ENCODE measurements around the gene KCNB1.

Gene KCNB1

DNA sequence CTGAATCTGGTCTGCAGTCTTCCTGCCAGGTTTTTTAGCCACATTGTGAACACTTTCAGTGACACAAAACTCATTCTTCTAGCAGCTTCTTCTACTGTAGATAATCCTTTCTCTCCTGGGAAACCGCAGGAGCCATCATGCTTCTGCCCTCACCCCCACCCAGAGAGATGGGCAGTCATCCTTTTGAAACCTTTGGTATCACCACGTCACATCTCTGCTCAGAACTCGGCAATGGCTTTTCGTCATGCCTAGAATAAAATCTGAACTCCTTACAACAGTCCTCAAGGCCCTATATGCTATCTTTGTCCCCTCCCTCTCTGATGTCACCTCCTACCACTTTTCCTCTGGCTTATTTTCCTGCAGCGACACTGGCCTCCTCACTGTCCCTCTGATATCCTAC, 158.2 kb downstream of the KCNB1 start:
- no peak overlapping the region for H4K8ac ChIP-seq (ENCODE audit: low read length)
- no peaks in the 10 kb centered on the region for H3K36me3 ChIP-seq (ENCODE audit: control insufficient read depth in 1 of 2, insufficient read depth in 2 of 2, low read depth in 1 of 2, low read length in 2 of 2)
- no peak overlapping the region for H2BK15ac ChIP-seq (ENCODE audit: low read depth, poor library complexity, severe bottlenecking)
- no peak overlapping the region for H3K14ac ChIP-seq (ENCODE audit: low read length in 2 of 2)
- no peak overlapping the region for H3K4me2 ChIP-seq (ENCODE audit: low read length, poor library complexity, severe bottlenecking)
- peak overlapping the region; percentile 38 for H3K9ac ChIP-seq (ENCODE audit: low read length)
- no peaks in the 10 kb centered on the region for H3K9me3 ChIP-seq (ENCODE audit: control insufficient read depth, low read length)
- no peak for DNase-seq
- H2BK120ac ChIP-seq (ENCODE audit: low read depth, low read length) = no peak overlapping the region
- H2AK5ac ChIP-seq (ENCODE audit: low read length, severe bottlenecking) = no peak overlapping the region
- H2AFZ ChIP-seq (ENCODE audit: low read depth, low read length) = no peak overlapping the region
- no peak overlapping the region for H3K27ac ChIP-seq (ENCODE audit: low read length, poor library complexity, severe bottlenecking)
- no peak overlapping the region for H3K23ac ChIP-seq (ENCODE audit: low read length in 2 of 2)
- no peak overlapping the region for H2BK5ac ChIP-seq (ENCODE audit: low read depth, low read length, poor library complexity, severe bottlenecking)
- H4K91ac ChIP-seq (ENCODE audit: low read length) = no peak overlapping the region
- no peak overlapping the region for H3K4ac ChIP-seq (ENCODE audit: low read depth in 1 of 2, low read length in 2 of 2)
- peaks cover 52 to 54% of the 10 kb centered on the region in 2 experiments for H3K27me3 ChIP-seq (ENCODE audit: control insufficient read depth in 1 of 2, insufficient read depth in 1 of 2, low read length in 2 of 2)
- H3K18ac ChIP-seq (ENCODE audit: low read depth in 1 of 2, low read length in 2 of 2) = no peak overlapping the region
- WGBS = 85% methylated on average over 5 of the region's 5 CpGs
- H3K4me3 ChIP-seq (ENCODE audit: insufficient read depth in 1 of 2, low read depth in 1 of 2, low read length in 2 of 2) = no peak overlapping the region
- peaks cover 1% of the 10 kb centered on the region for H3K4me1 ChIP-seq (ENCODE audit: control insufficient read depth, insufficient read depth, low read depth, low read length)
- H3K79me1 ChIP-seq (replicated peaks; ENCODE audit: low read length, poor library complexity, severe bottlenecking) = no peaks in the 10 kb centered on the region
- H2BK12ac ChIP-seq (ENCODE audit: low read length in 2 of 2) = no peak overlapping the region

- Histone ChIP-seq H2AK5ac (ENCODE audit: low read length, severe bottlenecking) (no peak overlapping the region), H3K79me1 (replicated peaks; ENCODE audit: low read length, poor library complexity, severe bottlenecking) (no peaks in the 10 kb centered on the region), H3K14ac (ENCODE audit: low read length in 2 of 2) (no peak overlapping the region), H3K18ac (ENCODE audit: low read depth in 1 of 2, low read length in 2 of 2) (peak overlapping the region in 1 of 2 experiments; percentile 28), H3K36me3 (ENCODE audit: control insufficient read depth in 1 of 2, insufficient read depth in 2 of 2, low read depth in 1 of 2, low read length in 2 of 2) (no peaks in the 10 kb centered on the region), H3K4me2 (ENCODE audit: low read length, poor library complexity, severe bottlenecking) (no peak overlapping the region), H2BK120ac (ENCODE audit: low read depth, low read length) (no peak overlapping the region), H3K23ac (ENCODE audit: low read length in 2 of 2) (no peak overlapping the region), H3K4me1 (ENCODE audit: control insufficient read depth, insufficient read depth, low read depth, low read length) (peaks cover 4% of the 10 kb centered on the region), H4K91ac (ENCODE audit: low read length) (peak overlapping the region; percentile 34), H4K8ac (ENCODE audit: low read length) (peak overlapping the region; percentile 80), H2BK12ac (ENCODE audit: low read length in 2 of 2) (no peak overlapping the region), H2AFZ (ENCODE audit: low read depth, low read length) (peak overlapping the region; percentile 11), H3K27me3 (ENCODE audit: control insufficient read depth in 1 of 2, insufficient read depth in 1 of 2, low read length in 2 of 2) (peaks cover 52 to 54% of the 10 kb centered on the region in 2 experiments), H3K4ac (ENCODE audit: low read depth in 1 of 2, low read length in 2 of 2) (no peak overlapping the region), H3K4me3 (ENCODE audit: insufficient read depth in 1 of 2, low read depth in 1 of 2, low read length in 2 of 2) (no peak overlapping the region), H3K27ac (ENCODE audit: low read length, poor library complexity, severe bottlenecking) (no peak overlapping the region), H3K9ac (ENCODE audit: low read length) (peak overlapping the region; percentile 56), H2BK5ac (ENCODE audit: low read depth, low read length, poor library complexity, severe bottlenecking) (no peak overlapping the region), H3K9me3 (ENCODE audit: control insufficient read depth, low read length) (no peaks in the 10 kb centered on the region), H2BK15ac (ENCODE audit: low read depth, poor library complexity, severe bottlenecking) (no peak overlapping the region)
- 77% methylated on average over 9 of the region's 9 CpGs for WGBS
- peak; percentile 74 for DNase-seq
These were observed 158.7 kb downstream of the KCNB1 start for GRCh38 chr20:49323622-49324238.

DNA sequence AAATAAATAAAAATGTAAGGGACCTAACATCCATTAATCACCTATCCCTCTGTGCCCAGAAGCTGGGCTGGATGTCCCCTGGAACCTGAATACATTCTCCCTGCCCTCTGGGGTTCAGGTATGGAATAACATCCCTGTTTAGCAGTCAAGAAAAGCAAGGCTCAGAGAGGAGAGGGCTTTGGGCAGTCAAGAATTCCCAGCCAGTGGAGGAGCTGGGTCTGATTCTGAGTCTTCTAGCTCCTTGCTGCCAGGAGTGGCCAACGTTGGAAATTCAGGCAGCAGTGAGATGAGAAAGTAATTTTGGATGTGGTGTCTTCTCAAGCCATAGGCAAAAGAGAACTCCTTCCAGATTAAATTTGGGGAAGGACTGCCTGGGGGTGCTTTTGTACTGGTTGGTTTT, 162.0 kb downstream of the KCNB1 start:
- no peak overlapping the region for H2BK15ac ChIP-seq (ENCODE audit: low read depth, poor library complexity, severe bottlenecking)
- H3K27ac ChIP-seq (ENCODE audit: low read length, poor library complexity, severe bottlenecking) = no peak overlapping the region
- H2BK12ac ChIP-seq (ENCODE audit: low read length in 2 of 2) = no peak overlapping the region
- H3K4me2 ChIP-seq (ENCODE audit: low read length, poor library complexity, severe bottlenecking) = no peak overlapping the region
- H3K4me3 ChIP-seq (ENCODE audit: insufficient read depth in 1 of 2, low read depth in 1 of 2, low read length in 2 of 2) = no peak overlapping the region
- H4K8ac ChIP-seq (ENCODE audit: low read length) = no peak overlapping the region
- no peaks in the 10 kb centered on the region for H3K36me3 ChIP-seq (ENCODE audit: control insufficient read depth in 1 of 2, insufficient read depth in 2 of 2, low read depth in 1 of 2, low read length in 2 of 2)
- no peak overlapping the region for H4K91ac ChIP-seq (ENCODE audit: low read length)
- H3K27me3 ChIP-seq (ENCODE audit: control insufficient read depth in 1 of 2, insufficient read depth in 1 of 2, low read length in 2 of 2) = peaks cover 64 to 71% of the 10 kb centered on the region in 2 experiments
- H2BK5ac ChIP-seq (ENCODE audit: low read depth, low read length, poor library complexity, severe bottlenecking) = no peak overlapping the region
- H2AFZ ChIP-seq (ENCODE audit: low read depth, low read length) = no peak overlapping the region
- no peak overlapping the region for H3K9ac ChIP-seq (ENCODE audit: low read length)
- no peak overlapping the region for H2BK120ac ChIP-seq (ENCODE audit: low read depth, low read length)
- no peak overlapping the region for H2AK5ac ChIP-seq (ENCODE audit: low read length, severe bottlenecking)
- no peak overlapping the region for H3K23ac ChIP-seq (ENCODE audit: low read length in 2 of 2)
- H3K18ac ChIP-seq (ENCODE audit: low read depth in 1 of 2, low read length in 2 of 2) = no peak overlapping the region
- H3K14ac ChIP-seq (ENCODE audit: low read length in 2 of 2) = no peak overlapping the region
- H3K9me3 ChIP-seq (ENCODE audit: control insufficient read depth, low read length) = no peaks in the 10 kb centered on the region
- 0% methylated on average over 1 of the region's 1 CpG for WGBS
- peak; percentile 62 for DNase-seq
- no peak overlapping the region for H3K4ac ChIP-seq (ENCODE audit: low read depth in 1 of 2, low read length in 2 of 2)
- H3K79me1 ChIP-seq (replicated peaks; ENCODE audit: low read length, poor library complexity, severe bottlenecking) = no peaks in the 10 kb centered on the region
- H3K4me1 ChIP-seq (ENCODE audit: control insufficient read depth, insufficient read depth, low read depth, low read length) = peaks cover 12% of the 10 kb centered on the region

GRCh38 chr20:49319208-49319809, 163.2 kb downstream of the KCNB1 start:
- Histone ChIP-seq H3K36me3 (ENCODE audit: control insufficient read depth in 1 of 2, insufficient read depth in 2 of 2, low read depth in 1 of 2, low read length in 2 of 2) (no peaks in the 10 kb centered on the region), H4K91ac (ENCODE audit: low read length) (no peak overlapping the region), H3K23ac (ENCODE audit: low read length in 2 of 2) (peak overlapping the region in 1 of 2 experiments; percentile 35), H3K14ac (ENCODE audit: low read length in 2 of 2) (no peak overlapping the region), H3K79me1 (replicated peaks; ENCODE audit: low read length, poor library complexity, severe bottlenecking) (no peaks in the 10 kb centered on the region), H2AFZ (ENCODE audit: low read depth, low read length) (no peak overlapping the region), H3K27ac (ENCODE audit: low read length, poor library complexity, severe bottlenecking) (no peak overlapping the region), H3K18ac (ENCODE audit: low read depth in 1 of 2, low read length in 2 of 2) (no peak overlapping the region), H2BK5ac (ENCODE audit: low read depth, low read length, poor library complexity, severe bottlenecking) (no peak overlapping the region), H2BK12ac (ENCODE audit: low read length in 2 of 2) (no peak overlapping the region), H4K8ac (ENCODE audit: low read length) (no peak overlapping the region), H3K9me3 (ENCODE audit: control insufficient read depth, low read length) (no peaks in the 10 kb centered on the region), H3K4ac (ENCODE audit: low read depth in 1 of 2, low read length in 2 of 2) (no peak overlapping the region), H2BK15ac (ENCODE audit: low read depth, poor library complexity, severe bottlenecking) (no peak overlapping the region), H3K4me3 (ENCODE audit: insufficient read depth in 1 of 2, low read depth in 1 of 2, low read length in 2 of 2) (peak overlapping the region in 1 of 2 experiments; percentile 69), H3K27me3 (ENCODE audit: control insufficient read depth in 1 of 2, insufficient read depth in 1 of 2, low read length in 2 of 2) (peaks cover 56 to 70% of the 10 kb centered on the region in 2 experiments), H2BK120ac (ENCODE audit: low read depth, low read length) (no peak overlapping the region), H3K4me1 (ENCODE audit: control insufficient read depth, insufficient read depth, low read depth, low read length) (peaks cover 12% of the 10 kb centered on the region), H2AK5ac (ENCODE audit: low read length, severe bottlenecking) (no peak overlapping the region), H3K9ac (ENCODE audit: low read length) (no peak overlapping the region), H3K4me2 (ENCODE audit: low read length, poor library complexity, severe bottlenecking) (no peak overlapping the region)
- no peak for DNase-seq
- WGBS = 38% methylated on average over 23 of the region's 25 CpGs
